K562 (cell line): Measurements from ENCODE around the gene TMIGD1. TPM values are rescaled to one million over a fixed set of nuclear protein-coding genes. Genes with fewer than 3 reads are reported as not detected.
A peak's percentile ranks its signal among the peaks of the same experiment; 100 is the strongest.

Experiments
- ATF1 ChIP-seq, 2 experiments: fragments of 450-650 bp in 1 of 2; IDR thresholded peaks; 2 replicates each; pipeline ENCODE4 v1.6.1; 2016; ENCODE audit warnings: missing compliant biosample characterization in 1 of 2, missing genetic modification characterization in 1 of 2
- CGGBP1 ChIP-seq: fragments of 250-450 bp; sonication (Bioruptor Pico); IDR thresholded peaks from 2 replicates; pipeline ENCODE4 v1.9.0; 2021; ENCODE audit warnings: mild to moderate bottlenecking
- COPS2 ChIP-seq: fragments of 450-650 bp; conservative IDR thresholded peaks from 2 replicates; pipeline ENCODE4 v1.6.1; 2016; ENCODE audit warnings: mild to moderate bottlenecking, moderate library complexity
- CTBP1 ChIP-seq: fragments of 450-650 bp; IDR thresholded peaks from 2 replicates; pipeline ENCODE4 v1.6.1; 2016; ENCODE audit warnings: borderline replicate concordance
- EGR1 ChIP-seq: fragments of 450-650 bp; conservative IDR thresholded peaks from 2 replicates; pipeline ENCODE4 v1.6.1; 2017; ENCODE audit warnings: mild to moderate bottlenecking
- EP400 ChIP-seq: fragments of 450-650 bp; IDR thresholded peaks from 2 replicates; pipeline ENCODE4 v1.6.1; 2017; ENCODE audit warnings: antibody characterized with exemption, mild to moderate bottlenecking, moderate library complexity
- FOXJ2 ChIP-seq: fragments of 200-800 bp; sonication (Bioruptor generic); IDR thresholded peaks from 2 replicates; pipeline ENCODE4 v1.6.1; 2016; ENCODE audit warnings: missing genetic modification characterization, missing compliant biosample characterization
- FUS ChIP-seq: fragments of 200-400 bp; formaldehyde crosslinking; optimal IDR thresholded peaks from 2 replicates; pipeline ENCODE3; 2017; ENCODE audit warnings: low read depth, low read length
- HOMEZ ChIP-seq: fragments of 250-450 bp; sonication (Bioruptor Pico); IDR thresholded peaks from 2 replicates; pipeline ENCODE4 v1.4.0; 2020; ENCODE audit warnings: mild to moderate bottlenecking, moderate library complexity
- JUNB ChIP-seq: fragments of 450-650 bp; formaldehyde crosslinking; conservative IDR thresholded peaks from 2 replicates; pipeline ENCODE4 v1.4.0; 2020; ENCODE audit warnings: mild to moderate bottlenecking
- JUND ChIP-seq, 2 experiments: IDR thresholded peaks; 2 replicates in 1 of 2; 3 replicates in 1 of 2; pipeline ENCODE4 v1.6.1; 2011; ENCODE audit warnings: borderline replicate concordance in 2 of 2, low read depth in 2 of 2, low read length in 2 of 2, improper control_type of control experiment in 1 of 2, missing biosample characterization in 1 of 2, missing genetic modification characterization in 1 of 2, missing genetic modification reagents in 1 of 2
- MAZ ChIP-seq, 2 experiments: fragments of 450-650 bp in 1 of 2; sonication (generic) in 1 of 2; formaldehyde crosslinking; IDR thresholded peaks in 1 of 2; conservative IDR thresholded peaks in 1 of 2; 2 replicates each; pipeline versions ENCODE4 v1.4.0 to v1.5.0; 2020; ENCODE audit warnings: mild to moderate bottlenecking in 1 of 2, missing genetic modification reagents in 1 of 2
- NFE2 ChIP-seq: IDR thresholded peaks from 2 replicates; pipeline ENCODE4 v1.6.1; 2014; ENCODE audit warnings: antibody characterized with exemption, low read depth
- POLR2G ChIP-seq: fragments of 200-400 bp; formaldehyde crosslinking; IDR thresholded peaks from 2 replicates; pipeline ENCODE4 v1.6.1; 2017; ENCODE audit warnings: low read depth, mild to moderate bottlenecking, antibody characterized with exemption, low read length, moderate library complexity
- TBP ChIP-seq: optimal IDR thresholded peaks from 2 replicates; pipeline ENCODE3; 2011; ENCODE audit warnings: low read depth, low read length, improper control_type of control experiment
- THAP12 ChIP-seq: fragments of 250-450 bp; sonication (Bioruptor Pico); IDR thresholded peaks from 2 replicates; pipeline ENCODE4 v1.9.0; 2021; ENCODE audit warnings: mild to moderate bottlenecking, inconsistent platforms
- VEZF1 ChIP-seq: fragments of 200-800 bp; sonication (Bioruptor generic); IDR thresholded peaks from 2 replicates; pipeline ENCODE4 v1.6.1; 2017; ENCODE audit warnings: missing genetic modification characterization, missing compliant biosample characterization
- WHSC1 ChIP-seq: IDR thresholded peaks from one replicate; pipeline ENCODE4 v1.6.1; 2012; ENCODE audit warnings: low read length, control low read depth, inconsistent platforms
- ZNF212 ChIP-seq: fragments of 450-650 bp; formaldehyde crosslinking; IDR thresholded peaks from 2 replicates; pipeline ENCODE4 v1.4.0; 2020; ENCODE audit warnings: mild to moderate bottlenecking
- ZNF512 ChIP-seq: IDR thresholded peaks from 2 replicates; pipeline ENCODE4 v1.6.1; 2016; ENCODE audit warnings: missing genetic modification characterization, missing compliant biosample characterization
- polyA plus RNA-seq, 8 experiments: library from polyadenylated mRNA; depleted of rRNA in 4 of 8; stranded (reverse) in 5 of 8; unstranded in 3 of 8; fragments of >200 nt; fragmentation: Nextera tagmentation in 2 of 8; fragmentation: Illumina TruSeq in 1 of 8; extraction: Ambion mirVana in 2 of 8; extraction: Trizol in 1 of 8; gene quantifications; 2 replicates each; pipeline versions ENCODE4 v1.2.1 to v1.2.3, GENCODE V29; 2011 to 2014; ENCODE audit warnings: inconsistent platforms in 1 of 8, missing spikeins in 1 of 8
- total RNA-seq, 7 experiments: library from RNA; depleted of rRNA in 6 of 7; stranded (reverse); fragments of >200 nt in 6 of 7; fragmentation: Illumina TruSeq in 2 of 7; extraction: Trizol in 2 of 7; gene quantifications; 2 replicates each; pipeline versions ENCODE4 v1.2.1 to v1.2.3, GENCODE V29; 2011 to 2021; ENCODE audit warnings: low replicate concordance in 1 of 7

Gene TMIGD1
- total and polyA plus RNA-seq, 9 of the 15 experiments (the other 6 are each of a cell fraction or from before 2014, with no cell fraction given) = not detected

- TF ChIP-seq VEZF1 (CRISPR knock-in tag) (peak; percentile 96), ZNF212 (CRISPR knock-in tag) (no peak), CTBP1 (peak; percentile 83), ATF1 (CRISPR knock-in tag; IDR thresholded peaks at IDR 0.05) (no peak), ATF1 (tag; IDR thresholded peaks at IDR 0.05) (peak; percentile 70), NFE2 (peak; percentile 89), MAZ (CRISPR knock-in tag; conservative IDR thresholded peaks at IDR 0.05 in 1 of 2, IDR thresholded peaks at IDR 0.05 in 1 of 2) (peak; percentile 88 to 93), FOXJ2 (tag) (no peak), JUNB (CRISPR knock-in tag) (no peak), FUS (no peak), JUND (IDR thresholded peaks at IDR 0.05; ENCODE audit: borderline replicate concordance, low read depth, low read length) (peak; percentile 72), JUND (tag; IDR thresholded peaks at IDR 0.05; ENCODE audit: borderline replicate concordance, low read depth, low read length) (peak; percentile 21; the same call in 1 of the 3 replicates), EP400 (peak; percentile 35; the same call in 1 of the 2 replicates), EGR1 (peak; percentile 58), CGGBP1 (peak; percentile 92; the same call in 1 of the 2 replicates), ZNF512 (no peak), WHSC1 (no peak), THAP12 (peak; percentile 70; the same call in 1 of the 2 replicates), POLR2G (peak; percentile 91), HOMEZ (CRISPR knock-in tag) (no peak), COPS2 (no peak), TBP (peak; percentile 73)
Observed at GRCh38 chr17:30291543-30292285, 42.1 kb downstream of the TMIGD1 start, which contains the start of gene BLMH (continued).
